ENCODE data around the gene CFAP92.
"Not testable (repeated sequence)": the region's sequence is repeated elsewhere in the genome, so short reads cannot be mapped to it uniquely, and the experiment has no call there.

Gene CFAP92

DNA sequence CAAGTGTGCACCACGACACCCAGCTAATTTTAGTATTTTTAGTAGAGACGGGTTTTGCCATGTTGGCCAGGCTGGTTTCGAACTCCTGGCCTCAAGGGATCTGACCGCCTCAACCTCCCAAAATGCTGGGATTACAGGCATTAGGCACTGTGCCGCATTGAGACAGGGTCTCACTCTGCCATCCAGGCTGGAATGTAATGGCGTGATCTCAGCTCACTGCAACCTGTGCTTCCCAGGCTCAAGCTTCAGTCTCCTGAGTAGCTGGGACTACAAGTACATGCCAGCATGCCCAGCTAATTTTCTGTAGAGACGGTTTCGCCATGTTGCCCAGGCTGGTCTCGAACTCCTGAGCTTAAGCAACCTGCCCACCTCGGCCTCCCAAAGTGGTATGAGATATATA lies 62.8 kb downstream of the CFAP92 start:
- no peak for DNase-seq

DNA sequence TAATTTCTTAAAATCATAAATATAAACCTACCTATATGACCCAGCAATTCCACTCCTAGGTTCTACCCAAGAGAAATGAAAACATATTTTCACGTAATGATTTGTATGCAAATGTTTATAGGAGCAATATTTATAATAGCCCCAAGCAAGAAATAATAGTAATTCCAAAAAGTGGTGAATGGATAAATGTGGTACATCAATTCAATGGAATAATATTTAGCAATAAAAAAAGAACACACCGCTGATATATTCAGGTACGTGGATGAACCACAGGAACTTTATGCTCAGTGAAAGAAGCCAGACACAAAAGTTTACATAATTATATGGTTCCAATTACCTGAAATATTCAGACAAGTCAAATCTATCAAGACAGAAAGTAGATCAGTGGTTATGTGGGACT lies 64.5 kb downstream of the CFAP92 start:
- no peak for DNase-seq

DNA sequence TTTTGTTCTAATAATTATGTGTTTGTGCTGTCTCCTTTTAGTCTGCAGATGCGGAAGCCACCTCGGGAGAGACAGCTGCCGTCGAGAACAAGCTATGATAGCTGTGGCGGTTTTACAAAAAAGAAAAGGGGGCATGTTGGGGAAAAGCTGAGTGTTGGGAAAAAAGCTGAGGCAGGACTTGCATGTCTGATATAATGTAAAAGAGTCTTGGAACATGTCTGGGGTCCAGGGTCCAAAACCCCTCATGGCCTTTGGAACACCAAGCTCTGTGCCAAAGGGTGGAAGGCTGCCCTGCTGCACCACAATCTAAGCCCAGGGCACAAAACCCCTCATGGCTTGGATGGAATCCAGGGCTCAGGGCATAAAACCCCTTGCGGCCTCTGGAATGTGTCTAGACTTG lies 69.9 kb downstream of the CFAP92 start:
- DNase-seq, result not testable (repeated sequence)

DNA sequence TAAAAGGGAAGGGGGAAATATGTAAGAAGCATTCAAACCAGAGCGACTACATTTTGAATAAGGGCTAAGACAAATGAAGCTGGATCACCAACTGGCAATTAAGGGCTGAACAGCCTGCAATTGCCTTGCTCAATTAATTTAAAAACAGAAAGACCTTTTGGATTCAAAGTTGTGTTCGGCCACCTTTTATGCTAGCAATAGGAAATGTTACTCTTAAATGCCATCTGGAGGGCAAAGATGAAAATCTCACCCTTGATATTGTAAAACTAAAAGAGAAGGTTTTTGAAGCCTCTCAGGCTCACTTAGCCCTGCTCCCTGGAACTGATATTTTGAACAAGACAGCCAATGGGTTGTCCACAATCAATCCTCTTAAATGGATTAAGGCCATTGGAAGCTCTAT lies 70.3 kb downstream of the CFAP92 start:
- no peak for DNase-seq

DNA sequence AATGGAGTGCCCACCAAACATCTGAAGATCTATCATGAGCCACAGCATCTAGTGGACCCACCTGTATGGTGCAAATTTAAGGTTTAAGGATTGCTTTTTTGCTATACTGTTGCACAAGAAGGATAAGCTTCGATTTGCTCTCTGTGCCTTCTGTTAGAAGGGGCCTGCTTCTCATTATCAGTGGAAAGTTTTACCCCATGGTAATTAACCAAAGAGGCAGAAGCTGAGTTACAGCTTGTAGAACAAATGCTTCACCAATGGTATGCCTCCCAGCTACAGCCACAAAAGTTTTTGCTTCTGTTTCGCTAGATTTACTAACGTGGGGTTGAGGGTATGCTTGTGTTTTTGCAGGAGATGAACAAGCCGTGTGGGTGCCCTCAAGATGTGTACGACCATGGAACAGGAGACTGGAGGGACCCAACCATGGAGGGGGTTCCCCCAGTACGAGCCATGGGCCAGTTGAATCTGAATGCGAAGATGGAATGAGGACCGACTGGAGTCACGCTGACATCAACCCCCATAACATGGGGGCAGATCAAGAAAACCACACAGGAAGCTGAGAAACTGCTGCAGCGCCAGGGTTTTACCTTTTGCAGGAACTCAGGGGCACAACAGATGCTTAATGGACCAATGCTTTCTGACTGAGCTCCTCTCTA lies 70.9 kb downstream of the CFAP92 start:
- DNase-seq, result no peak

- DNase-seq, result no peak
These were observed 73.9 kb downstream of the CFAP92 start for GRCh38 chr3:128919988-128920387.

DNA sequence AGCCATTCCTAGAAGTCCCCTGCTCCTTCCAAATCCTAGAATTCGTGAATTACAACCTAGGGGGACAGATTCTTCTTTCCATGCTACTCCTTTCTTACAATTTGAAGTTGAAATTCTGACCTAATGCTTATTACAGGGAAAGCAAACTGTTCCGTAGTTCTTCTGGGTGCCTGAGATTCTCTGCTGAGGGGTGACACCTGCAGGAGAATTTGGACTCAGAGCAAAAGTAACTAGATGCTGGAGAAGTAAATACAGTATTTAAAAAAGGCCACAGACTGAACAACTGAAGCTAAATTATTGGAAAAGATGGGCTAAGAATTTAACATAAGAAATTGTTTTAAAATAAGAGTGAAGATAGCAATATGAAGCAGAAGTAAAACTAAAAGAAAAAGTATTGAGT lies 76.6 kb downstream of the CFAP92 start:
- DNase-seq, result no peak

DNA sequence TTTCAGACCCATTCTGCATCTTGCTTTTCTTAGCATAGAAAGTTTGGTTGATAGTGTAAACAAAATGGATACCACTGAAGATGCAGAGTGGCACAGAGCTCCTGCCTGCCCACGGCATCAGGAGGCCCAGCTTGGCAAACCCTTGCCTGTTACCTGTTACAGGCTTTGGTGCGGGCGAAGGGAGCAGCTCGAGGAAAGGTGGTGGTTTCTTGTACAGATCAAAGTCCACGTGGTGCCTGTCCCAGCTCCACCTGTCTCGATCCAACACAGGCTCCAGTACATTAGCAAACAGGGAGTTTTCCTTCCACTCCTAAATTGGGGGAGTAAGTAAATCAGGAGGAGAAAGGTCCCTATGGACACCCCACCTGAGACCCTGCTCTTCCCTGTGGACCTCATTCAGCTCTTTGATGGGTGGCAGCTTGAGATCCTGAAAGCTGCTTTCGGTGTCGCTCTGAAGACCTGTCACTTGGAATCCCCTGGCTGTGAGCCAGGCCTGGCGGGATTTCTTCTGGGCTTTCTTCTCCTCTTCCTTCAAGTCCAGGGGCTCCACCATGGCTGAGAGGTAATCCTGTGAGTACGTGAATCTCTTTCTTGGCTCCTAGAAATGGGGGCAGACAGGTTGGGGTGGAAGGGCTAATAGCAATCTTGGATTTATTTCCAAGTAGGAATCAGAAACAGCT lies 78.8 kb downstream of the CFAP92 start:
- DNase-seq, result no peak

DNA sequence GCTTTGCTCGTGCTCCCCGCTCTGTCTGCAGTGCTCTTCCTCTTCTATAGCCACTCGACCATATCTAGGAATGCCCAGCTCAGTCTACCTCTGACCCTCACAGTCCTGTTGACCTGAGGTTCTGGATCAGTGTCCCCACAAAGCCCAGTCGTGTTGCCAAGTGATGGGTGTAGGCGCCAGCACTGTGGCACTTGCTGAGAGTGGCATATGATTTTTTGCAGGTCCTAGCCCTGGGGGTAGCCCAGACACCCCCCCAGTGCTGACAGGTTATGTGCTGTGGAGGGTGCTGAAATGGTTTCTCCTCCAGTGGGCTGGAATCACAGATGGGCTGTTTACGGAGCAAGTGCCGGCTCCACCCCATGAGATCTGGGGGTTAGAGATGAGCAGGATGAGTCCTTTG lies 82.0 kb downstream of the CFAP92 start:
- no peak for DNase-seq

- DNase-seq, result no peak
These were observed 83.9 kb downstream of the CFAP92 start for GRCh38 chr3:128910006-128910405.

GRCh38 chr3:128908951-128909350 lies 84.9 kb downstream of the CFAP92 start:
- DNase-seq, result no peak

- no peak for DNase-seq
These were observed 86.0 kb downstream of the CFAP92 start for GRCh38 chr3:128907706-128908445.

DNA sequence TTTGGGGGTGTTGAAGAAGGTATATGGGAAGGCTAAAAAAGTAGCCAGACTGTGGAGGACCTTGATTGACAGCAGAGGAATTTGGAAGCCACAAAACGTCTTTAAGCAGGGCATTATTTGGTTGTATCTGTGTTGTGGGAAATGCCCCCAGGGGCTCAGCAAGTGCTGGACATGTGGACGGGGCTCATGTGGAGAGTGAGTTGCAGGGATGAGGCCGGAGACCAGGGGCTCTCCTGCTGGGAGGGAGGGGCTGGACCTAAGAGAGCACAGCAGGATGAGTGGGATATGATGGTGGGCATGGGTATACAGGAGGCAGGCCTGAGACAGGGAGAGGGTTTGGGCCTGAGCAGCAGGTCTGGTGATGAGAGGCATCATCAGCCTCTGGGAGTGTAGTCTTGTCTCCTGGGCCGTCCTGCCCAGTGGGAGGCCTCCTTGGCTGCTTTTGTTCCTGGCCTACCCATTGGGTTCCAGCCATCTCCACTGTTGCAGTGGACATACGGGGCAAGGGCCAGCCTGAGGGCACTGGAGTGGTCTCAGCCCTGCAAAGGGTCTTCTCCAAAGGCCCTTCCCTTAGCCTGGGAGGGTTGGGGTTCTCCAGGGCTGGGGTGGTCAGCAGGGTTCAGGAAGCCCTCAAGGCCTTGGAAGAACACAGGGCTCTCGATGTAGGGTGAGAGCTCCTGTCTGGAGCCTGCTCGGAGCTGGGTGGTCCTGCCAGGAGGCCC lies 86.9 kb downstream of the CFAP92 start:
- DNase-seq, result no peak

GRCh38 chr3:128906031-128906803 lies 87.7 kb downstream of the CFAP92 start:
- DNase-seq, result no peak

- no peak for DNase-seq
These were observed 90.4 kb downstream of the CFAP92 start for GRCh38 chr3:128903501-128903900.

DNA sequence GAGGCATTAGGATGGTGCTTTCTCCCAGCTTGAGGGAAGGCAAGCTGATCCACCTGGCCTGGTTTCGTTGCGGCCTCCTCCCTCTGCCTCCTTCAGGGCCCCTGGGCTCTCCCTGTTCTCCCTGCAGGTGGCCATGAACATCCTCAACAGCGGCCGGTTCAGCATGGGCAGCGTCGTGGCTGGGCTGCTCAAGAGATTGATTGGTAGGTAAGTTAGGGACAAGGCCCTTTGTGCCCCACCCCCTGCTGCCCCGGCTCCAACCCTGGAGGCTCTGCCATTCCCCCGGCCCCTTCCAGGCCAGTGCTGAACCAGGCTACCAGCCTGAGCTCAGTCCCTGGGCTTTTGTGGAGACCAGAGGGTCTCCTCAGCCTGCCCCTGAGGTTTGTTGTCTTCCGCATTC lies 91.5 kb downstream of the CFAP92 start:
- no peak for DNase-seq

GRCh38 chr3:128895843-128896697 lies 97.8 kb downstream of the CFAP92 start:
- no peak for DNase-seq

DNA sequence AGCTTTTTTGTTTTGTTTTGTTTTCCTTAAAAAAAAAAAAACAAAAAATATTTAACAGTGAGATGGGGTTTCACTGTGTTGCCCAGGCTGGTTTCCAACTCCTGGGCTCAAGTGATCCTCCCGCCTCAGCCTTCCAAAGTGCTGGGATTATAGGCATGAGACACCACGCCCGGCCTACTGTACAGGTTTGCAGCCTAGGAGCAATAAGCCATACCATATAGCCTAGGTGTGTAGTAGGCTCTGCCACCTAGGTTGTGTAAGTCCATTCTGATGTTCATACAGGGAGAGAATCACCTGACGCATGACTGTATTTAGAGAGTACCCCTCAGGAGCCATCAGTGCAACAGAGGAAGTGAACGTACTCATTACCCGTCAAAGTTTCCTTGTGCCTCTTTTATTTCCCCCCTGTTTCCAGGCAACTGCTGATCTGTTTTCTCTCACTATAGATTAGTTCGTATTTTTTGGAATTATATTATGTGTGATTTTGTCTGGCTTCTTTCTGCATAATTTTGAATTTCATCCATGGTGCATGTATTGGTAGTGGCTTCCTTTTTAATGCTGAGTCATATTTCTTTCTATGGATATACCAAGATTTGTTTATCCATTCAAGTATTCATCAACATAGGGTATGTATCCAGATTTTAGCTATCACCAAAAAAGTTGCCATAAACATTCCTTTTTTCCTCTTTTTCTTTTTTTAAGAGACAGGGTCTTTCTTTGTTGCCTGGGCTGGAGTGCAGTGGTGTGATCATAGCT lies 104.6 kb downstream of the CFAP92 start:
- DNase-seq, result no peak

DNA sequence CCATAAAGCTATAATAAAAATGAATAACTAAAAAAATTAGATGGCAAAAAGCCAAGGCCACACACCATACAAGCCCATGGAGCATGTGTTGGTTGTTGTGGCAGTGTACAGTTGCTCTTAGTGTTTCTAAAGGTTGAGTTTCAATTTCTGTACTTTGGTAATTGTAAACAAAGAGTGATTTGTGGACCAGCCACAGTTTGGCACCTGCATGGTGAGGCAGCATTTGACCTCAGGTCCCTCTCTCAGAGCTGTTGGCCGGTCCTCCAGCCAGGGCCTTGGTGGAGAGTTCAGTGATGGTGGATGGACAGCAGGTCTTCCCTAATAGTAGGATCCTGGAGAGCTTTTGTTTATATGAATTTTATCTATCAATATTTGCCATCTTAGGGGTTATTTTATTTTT lies 108.9 kb downstream of the CFAP92 start:
- no peak for DNase-seq

GRCh38 chr3:128882719-128883118 lies 111.2 kb downstream of the CFAP92 start:
- no peak for DNase-seq

GRCh38 chr3:128881576-128881975 lies 112.3 kb downstream of the CFAP92 start:
- DNase-seq, result no peak
